ENCODE measurements around the gene MUC2. TPM values are rescaled to one million over a fixed set of nuclear protein-coding genes. Genes with fewer than 3 reads are reported as not detected.

Gene MUC2
- total and polyA plus RNA-seq, 2 of the 4 experiments (the other 2 are of a cell fraction), result not detected

GRCh38 chr11:1119604-1120146 is 45.0 kb downstream of the MUC2 start:
- BruUV-seq (replicated peaks), result no TSS peak
- H4K5ac ChIP-seq (ENCODE audit: low read depth, low read length), result no peak overlapping the region

More at GRCh38 chr11:1119604-1120146, 45.0 kb downstream of the MUC2 start:
- no peak overlapping the region for H3K9ac ChIP-seq (ENCODE audit: low read depth, low read length)
- no peaks in the 10 kb centered on the region for H3K79me1 ChIP-seq (ENCODE audit: low read depth in 1 of 2, low read length in 2 of 2)
- no peak for TF ChIP-seq BHLHE40 (IDR thresholded peaks at IDR 0.05; ENCODE audit: low read depth, low read length)
- TF ChIP-seq MAFK (IDR thresholded peaks at IDR 0.05; ENCODE audit: low read depth, low read length), result no peak
- TF ChIP-seq USF2 (IDR thresholded peaks at IDR 0.05; ENCODE audit: low read depth, low read length), result no peak
- no peak for TF ChIP-seq RFX5 (IDR thresholded peaks at IDR 0.05; ENCODE audit: low read depth, low read length)
- no peak for TF ChIP-seq RCOR1 (IDR thresholded peaks at IDR 0.05; ENCODE audit: insufficient replicate concordance, low read length)
- TF ChIP-seq ELK1 (IDR thresholded peaks at IDR 0.05; ENCODE audit: borderline replicate concordance, low read depth, low read length), result no peak
- TF ChIP-seq FOS (IDR thresholded peaks at IDR 0.05; ENCODE audit: low read depth, low read length), result no peak
- no peak for TF ChIP-seq CTCF (conservative IDR thresholded peaks at IDR 0.05; ENCODE audit: low read depth, low read length)
- no peak for TF ChIP-seq NFE2L2 (IDR thresholded peaks at IDR 0.05; ENCODE audit: low read depth, low read length)
- TF ChIP-seq POLR2A (IDR thresholded peaks at IDR 0.05; ENCODE audit: low read depth, low read length), result no peak
- TF ChIP-seq RAD21 (IDR thresholded peaks at IDR 0.05; ENCODE audit: low read length), result no peak
- TF ChIP-seq CHD1 (IDR thresholded peaks at IDR 0.05; ENCODE audit: low read depth, low read length), result no peak
- no peak for TF ChIP-seq SMC3 (IDR thresholded peaks at IDR 0.05; ENCODE audit: low read depth, low read length)
- TF ChIP-seq CEBPB (IDR thresholded peaks at IDR 0.05; ENCODE audit: low read depth, low read length), result no peak
- TF ChIP-seq MAZ (IDR thresholded peaks at IDR 0.05; ENCODE audit: borderline replicate concordance, low read depth, low read length), result no peak
- no peak for TF ChIP-seq MXI1 (IDR thresholded peaks at IDR 0.05; ENCODE audit: borderline replicate concordance, low read depth, low read length)
- intact Hi-C loops (cut with micrococcal nuclease), result loop anchor here (1.0 kb wide), 1 partner anchor 26 kb away; no protein-coding TSS in a partner anchor
- H3K4me3 ChIP-seq (ENCODE audit: insufficient read depth, low read depth, low read length), result no peak overlapping the region
- no peak overlapping the region for H3K18ac ChIP-seq (ENCODE audit: low read depth, low read length)
- no peak overlapping the region for H3K4ac ChIP-seq (ENCODE audit: low read depth, low read length)
- dilution Hi-C loops (cut with HindIII; ENCODE audit: low sequenced_read_pairs, unreplicated experiment), result no loop called here
- H3K27me3 ChIP-seq (ENCODE audit: control insufficient read depth, insufficient read depth, low read length), result peaks cover 27% of the 10 kb centered on the region
- no peak overlapping the region for H2AK9ac ChIP-seq (replicated peaks; ENCODE audit: low read depth, low read length, poor library complexity)
- H4K20me1 ChIP-seq (ENCODE audit: insufficient read depth, low read length), result no peaks in the 10 kb centered on the region
- no peak overlapping the region for H2BK5ac ChIP-seq (ENCODE audit: low read depth, low read length, poor library complexity, severe bottlenecking)
- no peaks in the 10 kb centered on the region for H3K9me1 ChIP-seq (ENCODE audit: insufficient read depth, low read length)
- peaks cover 4% of the 10 kb centered on the region; the same call in 1 of the 2 replicates for H3K9me3 ChIP-seq (ENCODE audit: control insufficient read depth, insufficient read depth, low read length)
- H3K56ac ChIP-seq (ENCODE audit: extremely low read depth, insufficient read depth, low read length), result no peak overlapping the region
- ATAC-seq (ENCODE audit: low read depth) (no peak), DNase-seq (no peak)
- in situ Hi-C loops (cut with MboI; ENCODE audit: low sequenced_read_pairs), result no loop called here
- H2BK120ac ChIP-seq (ENCODE audit: low read depth, low read length), result no peak overlapping the region
- H2BK15ac ChIP-seq (ENCODE audit: low read depth, low read length), result no peak overlapping the region
- H3K27ac ChIP-seq (ENCODE audit: insufficient read depth, low read length), result no peak overlapping the region
- POLR2A ChIA-PET (ENCODE audit: unreplicated experiment), result no interaction called here
- CTCF ChIA-PET, result no interaction called here
- H3K14ac ChIP-seq (replicated peaks; ENCODE audit: low read depth, low read length), result no peak overlapping the region
- H2AK5ac ChIP-seq (ENCODE audit: low read depth, low read length), result no peak overlapping the region
- H3K4me1 ChIP-seq (ENCODE audit: control insufficient read depth, insufficient read depth, low read length), result no peaks in the 10 kb centered on the region
- H3K4me2 ChIP-seq (ENCODE audit: low read depth, low read length), result no peak overlapping the region
- H4K91ac ChIP-seq (ENCODE audit: insufficient read depth, low read depth, low read length), result no peak overlapping the region
- H3K23ac ChIP-seq (ENCODE audit: low read depth, low read length), result no peak overlapping the region
- no peak overlapping the region for H2BK20ac ChIP-seq (ENCODE audit: low read depth, low read length)
- WGBS, 2 experiments (ENCODE audit: extremely low coverage in 2 of 2, insufficient read length in 1 of 2), result 28% methylated on average over 4 of the region's 17 CpGs; no CpG with 5 or more reads in 1 of the 2 experiments
- no peaks in the 10 kb centered on the region for H3K36me3 ChIP-seq (ENCODE audit: control insufficient read depth, insufficient read depth, low read length)
- no peak overlapping the region for H2AFZ ChIP-seq (replicated peaks; ENCODE audit: low read length, poor library complexity)
- no peak overlapping the region for H4K8ac ChIP-seq (ENCODE audit: low read depth in 2 of 2, low read length in 2 of 2)

Measured in IMR-90 (cell line).